K562 (cell line): ENCODE measurements around the gene ZNF319. TPM values are rescaled to one million over a fixed set of nuclear protein-coding genes. Genes with fewer than 3 reads are reported as not detected.

ENCODE experiments used
- ATAC-seq: fragments of 200-7000 bp; cut with Tn5 transposase; 3 replicates; pipeline ENCODE4 v1.9.1; 2020; ENCODE audit warnings: moderate library complexity
- BruUV-seq: library from RNA; stranded (reverse); fragments of 400-500 nt; replicated peaks from 2 replicates; lab custom pipeline; 2021; lab: Mats Ljungman, UMichigan
- CTCF ChIA-PET: fragments of 300-600 bp; formaldehyde crosslinking; extraction: SDS; loops from one replicate; lab custom pipeline; 2021; ENCODE audit warnings: low intra/inter-chr PET ratio; lab: Yijun Ruan, JAX
- POLR2A ChIA-PET: fragments of 300-600, 350-650 bp; sonication (Branson Sonifier 250); formaldehyde crosslinking; extraction: SDS; loops from one replicate; lab custom pipeline; 2021; ENCODE audit warnings: antibody characterized with exemption, inconsistent platforms; lab: Yijun Ruan, JAX
- DNase-seq, 4 experiments: peaks; one replicate each; pipeline versions ENCODE4 v3.0.0 to v3.0.0-alpha.2; 2011 to 2018; ENCODE audit warnings: low spot score in 3 of 4, mixed read lengths in 3 of 4; ENCODE audit errors: extremely low read depth in 1 of 4
- FAIRE-seq: peaks from 2 replicates; lab custom pipeline; 2011; peaks lifted over from hg19 to GRCh38; lab: Jason Lieb, UNC
- H2AFZ ChIP-seq: 2 replicates; pipeline ENCODE4 v1.6.0; 2011; ENCODE audit warnings: low read depth, low read length, control low read depth, inconsistent platforms
- H3K27ac ChIP-seq: fragments of 200-600 bp; 3 replicates; pipeline ENCODE4 v1.8.0; 2011; ENCODE audit warnings: low read depth, mild to moderate bottlenecking, control low read depth, inconsistent platforms, low read length, moderate library complexity, mixed read lengths; ENCODE audit errors: extremely low read depth
- H3K27me3 ChIP-seq, 2 experiments: fragments of 300-600 bp in 1 of 2; 2 replicates in 1 of 2; 3 replicates in 1 of 2; pipeline versions ENCODE4 v1.6.0 to v1.8.0; 2011; ENCODE audit warnings: inconsistent platforms in 2 of 2, low read length in 2 of 2, mild to moderate bottlenecking in 1 of 2, mixed read lengths in 1 of 2, moderate library complexity in 1 of 2; ENCODE audit not compliant: control insufficient read depth in 2 of 2, insufficient read depth in 2 of 2
- H3K36me3 ChIP-seq: fragments of 300-600 bp; 3 replicates; pipeline ENCODE4 v1.8.0; 2011; ENCODE audit warnings: mild to moderate bottlenecking, low read length, inconsistent platforms; ENCODE audit not compliant: control insufficient read depth, insufficient read depth
- H3K4me1 ChIP-seq, 2 experiments: fragments of 200-600 bp in 1 of 2; replicated peaks in 1 of 2; 2 replicates in 1 of 2; 3 replicates in 1 of 2; pipeline versions ENCODE4 v1.5.1 to v1.8.0; 2011; ENCODE audit warnings: inconsistent platforms in 2 of 2, low read length in 2 of 2, mild to moderate bottlenecking in 1 of 2, mixed read lengths in 1 of 2, moderate library complexity in 1 of 2; ENCODE audit not compliant: control insufficient read depth in 2 of 2, insufficient read depth in 2 of 2
- H3K4me2 ChIP-seq: 2 replicates; pipeline ENCODE4 v1.6.1; 2011; ENCODE audit warnings: low read length, control low read depth, inconsistent platforms, mixed read lengths; ENCODE audit not compliant: insufficient read depth
- H3K4me3 ChIP-seq: fragments of 200-600 bp; sonication (generic), shearing (Covaris generic); 2 replicates; pipeline ENCODE4 v1.5.1; 2016; ENCODE audit warnings: control low read depth, inconsistent platforms
- H3K79me2 ChIP-seq: fragments of 200-600 bp; 3 replicates; pipeline ENCODE4 v1.8.0; 2011; ENCODE audit warnings: low read length, inconsistent platforms; ENCODE audit not compliant: control insufficient read depth, insufficient read depth
- H3K9ac ChIP-seq, 2 experiments: 2 replicates each; pipeline versions ENCODE4 v1.6.0 to v1.6.1; 2011; ENCODE audit warnings: low read depth in 2 of 2, low read length in 2 of 2, control low read depth in 1 of 2, inconsistent platforms in 1 of 2, mild to moderate bottlenecking in 1 of 2, mixed read lengths in 1 of 2; ENCODE audit not compliant: insufficient read depth in 1 of 2
- H3K9me1 ChIP-seq: one replicate; pipeline ENCODE4 v1.6.0; 2011; ENCODE audit warnings: inconsistent platforms, mild to moderate bottlenecking, low read length, moderate library complexity; ENCODE audit not compliant: control insufficient read depth, insufficient read depth
- H3K9me3 ChIP-seq: replicated peaks from 2 replicates; pipeline ENCODE4 v1.5.1; 2011; ENCODE audit warnings: low read depth, low read length, inconsistent platforms; ENCODE audit not compliant: control insufficient read depth, insufficient read depth
- H4K20me1 ChIP-seq: replicated peaks from 2 replicates; pipeline ENCODE4 v1.6.1; 2011; ENCODE audit warnings: low read length, inconsistent platforms, mixed read lengths; ENCODE audit not compliant: control insufficient read depth, insufficient read depth
- SRF ChIP-seq, 2 experiments: fragments of 250-450, 450-650 bp in 1 of 2; sonication (Bioruptor Pico) in 1 of 2; sonication (generic) in 1 of 2; formaldehyde crosslinking; IDR thresholded peaks; 2 replicates each; pipeline versions ENCODE4 v1.5.0 to v1.5.1; 2020 to 2022; ENCODE audit warnings: mild to moderate bottlenecking in 1 of 2, missing genetic modification reagents in 1 of 2
- ZNF24 ChIP-seq: fragments of 450-650 bp; IDR thresholded peaks from 2 replicates; pipeline ENCODE4 v1.6.1; 2016
- ZNF253 ChIP-seq: fragments of 250-450 bp; sonication (Bioruptor Pico); conservative IDR thresholded peaks from 2 replicates; pipeline ENCODE4 v1.6.1; 2021; ENCODE audit warnings: mild to moderate bottlenecking
- ZNF316 ChIP-seq: fragments of 450-650 bp; IDR thresholded peaks from 2 replicates; pipeline ENCODE4 v1.6.1; 2016
- ZNF431 ChIP-seq: sonication (generic); formaldehyde crosslinking; IDR thresholded peaks from 2 replicates; pipeline ENCODE4 v1.8.0; 2022; ENCODE audit warnings: mild to moderate bottlenecking, missing genetic modification reagents
- WGBS: fragments of 100-300 bp; shearing (Covaris generic); methylation state at CpG from one replicate; pipeline ENCODE4 v1.1.6; 2016; ENCODE audit warnings: low coverage, mixed read lengths; ENCODE audit not compliant: insufficient coverage; ENCODE audit errors: missing lambda C conversion rate; 5-methylcytosine and 5-hydroxymethylcytosine counted together
- in situ Hi-C: fragments of 300-500 bp; cut with MboI; formaldehyde crosslinking; loops from 4 replicates; pipeline ENCODE4 v1.15.0; 2018; ENCODE audit warnings: inconsistent platforms, mixed read lengths
- intact Hi-C: fragments of 100-400 bp; cut with micrococcal nuclease; formaldehyde crosslinking; loops from 2 replicates; pipeline ENCODE4 v1.14.2; 2022
- polyA plus RNA-seq, 8 experiments: library from polyadenylated mRNA; depleted of rRNA in 4 of 8; stranded (reverse) in 5 of 8; unstranded in 3 of 8; fragments of >200 nt; fragmentation: Nextera tagmentation in 2 of 8; fragmentation: Illumina TruSeq in 1 of 8; extraction: Ambion mirVana in 2 of 8; extraction: Trizol in 1 of 8; gene quantifications; 2 replicates each; pipeline versions ENCODE4 v1.2.1 to v1.2.3, GENCODE V29; 2011 to 2014; ENCODE audit warnings: inconsistent platforms in 1 of 8, missing spikeins in 1 of 8
- total RNA-seq, 7 experiments: library from RNA; depleted of rRNA in 6 of 7; stranded (reverse); fragments of >200 nt in 6 of 7; fragmentation: Illumina TruSeq in 2 of 7; extraction: Trizol in 2 of 7; gene quantifications; 2 replicates each; pipeline versions ENCODE4 v1.2.1 to v1.2.3, GENCODE V29; 2011 to 2021; ENCODE audit warnings: low replicate concordance in 1 of 7
- TF ChIP-seq, protein P1 (sequence below): fragments of 450-650 bp; IDR thresholded peaks from 2 replicates; pipeline ENCODE4 v1.6.1; 2018; ENCODE audit not compliant: partially characterized antibody

The ZNF319 gene
- total and polyA plus RNA-seq, 9 of the 15 experiments (the other 6 are each of a cell fraction or from before 2014, with no cell fraction given), result 0.20 to 5.7 (median 1.4) TPM

DNA sequence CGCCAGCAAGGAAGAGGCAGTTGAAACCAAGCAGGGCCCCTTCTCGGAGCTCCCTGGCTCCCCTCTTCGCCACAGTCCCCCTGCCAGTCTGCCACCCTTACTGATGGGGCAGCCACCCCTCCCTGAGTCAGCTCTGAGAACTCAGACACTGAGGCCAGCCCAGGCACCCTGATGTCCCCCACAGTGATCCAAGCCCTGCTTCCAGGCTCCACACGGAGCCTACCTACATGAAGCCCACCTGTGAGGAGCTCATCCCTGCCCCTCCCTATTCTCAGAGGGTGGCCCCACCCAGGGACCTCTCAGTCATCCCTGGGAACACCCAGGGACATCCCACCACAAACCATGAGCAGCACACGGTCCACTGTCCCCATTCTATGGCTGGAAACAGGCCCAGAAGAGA is 38.4 kb downstream of the ZNF319 start:
- POLR2A ChIA-PET, result interaction anchor here (0.8 to 1.0 kb wide), 2 partner anchors 8 to 9 kb away, joined by 3 read pairs; partner anchors contain the start of gene CNGB1
- no peak overlapping the region for H3K9ac ChIP-seq
- no peak for FAIRE-seq
- H4K20me1 ChIP-seq, result no peaks in the 10 kb centered on the region
- no peak overlapping the region for H3K4me2 ChIP-seq
- no peak for ATAC-seq
- in situ Hi-C loops, result no loop called here
- H3K79me2 ChIP-seq, result no peaks in the 10 kb centered on the region
- H2AFZ ChIP-seq, result no peak overlapping the region
- no TSS peak for BruUV-seq
- no peak overlapping the region for H3K27ac ChIP-seq
- H3K4me1 ChIP-seq, result peaks cover 0 to 15% of the 10 kb centered on the region in 2 experiments; a peak in 3 of 5 replicates
- H3K9me1 ChIP-seq, result no peaks in the 10 kb centered on the region
- H3K9me3 ChIP-seq, result no peaks in the 10 kb centered on the region; the same call in 1 of the 2 replicates
- no peak for DNase-seq
- H3K27me3 ChIP-seq, result no peaks in the 10 kb centered on the region; a peak in 1 of 5 replicates
- intact Hi-C loops, result no loop called here
- no peak for TF ChIP-seq SRF (CRISPR knock-in tag; IDR thresholded peaks at IDR 0.05)
- no peak for TF ChIP-seq ZNF431 (CRISPR knock-in tag)
- TF ChIP-seq, all 486 proteins: peak for 0
- Histone ChIP-seq H3K36me3 (no peaks in the 10 kb centered on the region), H3K4me3 (no peak overlapping the region)
- 7% methylated on average over 5 of the region's 5 CpGs for WGBS
- CTCF ChIA-PET, result no interaction called here

DNA sequence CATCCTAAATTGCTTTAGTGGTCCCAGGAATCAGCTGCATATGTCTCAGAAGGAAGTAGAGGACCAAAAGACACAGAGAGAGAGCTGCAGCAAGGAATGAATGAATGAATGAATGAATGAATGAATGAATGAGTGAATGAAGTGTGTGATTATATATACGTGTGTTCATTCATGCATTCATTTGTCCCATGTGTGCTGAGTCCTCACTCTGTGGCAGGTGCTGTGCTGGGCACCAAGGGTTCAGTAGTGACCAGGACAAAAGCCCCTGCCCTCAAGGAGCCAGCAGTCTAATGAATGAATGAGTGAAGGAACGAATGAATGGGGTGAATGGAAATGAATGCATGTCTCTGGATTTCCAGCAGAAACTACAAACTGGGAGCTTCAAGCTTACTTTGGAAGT is 38.9 kb downstream of the ZNF319 start:
- H3K9ac ChIP-seq, result no peak overlapping the region
- H3K36me3 ChIP-seq, result no peaks in the 10 kb centered on the region
- TF ChIP-seq ZNF24 (peak; percentile 98), ZNF316 (0 out of 2 replicates have a peak, but pooled peaks have one; percentile 13), ZNF253 (CRISPR knock-in tag) (no peak)
- TF ChIP-seq, protein P1, sequence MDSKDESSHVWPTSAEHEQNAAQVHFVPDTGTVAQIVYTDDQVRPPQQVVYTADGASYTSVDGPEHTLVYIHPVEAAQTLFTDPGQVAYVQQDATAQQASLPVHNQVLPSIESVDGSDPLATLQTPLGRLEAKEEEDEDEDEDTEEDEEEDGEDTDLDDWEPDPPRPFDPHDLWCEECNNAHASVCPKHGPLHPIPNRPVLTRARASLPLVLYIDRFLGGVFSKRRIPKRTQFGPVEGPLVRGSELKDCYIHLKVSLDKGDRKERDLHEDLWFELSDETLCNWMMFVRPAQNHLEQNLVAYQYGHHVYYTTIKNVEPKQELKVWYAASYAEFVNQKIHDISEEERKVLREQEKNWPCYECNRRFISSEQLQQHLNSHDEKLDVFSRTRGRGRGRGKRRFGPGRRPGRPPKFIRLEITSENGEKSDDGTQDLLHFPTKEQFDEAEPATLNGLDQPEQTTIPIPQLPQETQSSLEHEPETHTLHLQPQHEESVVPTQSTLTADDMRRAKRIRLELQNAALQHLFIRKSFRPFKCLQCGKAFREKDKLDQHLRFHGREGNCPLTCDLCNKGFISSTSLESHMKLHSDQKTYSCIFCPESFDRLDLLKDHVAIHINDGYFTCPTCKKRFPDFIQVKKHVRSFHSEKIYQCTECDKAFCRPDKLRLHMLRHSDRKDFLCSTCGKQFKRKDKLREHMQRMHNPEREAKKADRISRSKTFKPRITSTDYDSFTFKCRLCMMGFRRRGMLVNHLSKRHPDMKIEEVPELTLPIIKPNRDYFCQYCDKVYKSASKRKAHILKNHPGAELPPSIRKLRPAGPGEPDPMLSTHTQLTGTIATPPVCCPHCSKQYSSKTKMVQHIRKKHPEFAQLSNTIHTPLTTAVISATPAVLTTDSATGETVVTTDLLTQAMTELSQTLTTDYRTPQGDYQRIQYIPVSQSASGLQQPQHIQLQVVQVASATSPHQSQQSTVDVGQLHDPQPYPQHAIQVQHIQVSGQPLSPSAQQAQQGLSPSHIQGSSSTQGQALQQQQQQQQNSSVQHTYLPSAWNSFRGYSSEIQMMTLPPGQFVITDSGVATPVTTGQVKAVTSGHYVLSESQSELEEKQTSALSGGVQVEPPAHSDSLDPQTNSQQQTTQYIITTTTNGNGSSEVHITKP, result no peak
- H3K9me1 ChIP-seq, result no peaks in the 10 kb centered on the region
- H3K4me3 ChIP-seq, result no peak overlapping the region
- in situ Hi-C loops, result no loop called here
- DNase-seq (no peak), ATAC-seq (no peak), FAIRE-seq (no peak)
- no peaks in the 10 kb centered on the region; a peak in 1 of 5 replicates for H3K27me3 ChIP-seq
- ChIA-PET CTCF (no interaction called here), POLR2A (interaction anchor here (0.6 to 1.0 kb wide), 3 partner anchors 9 to 596 kb away, joined by 3 read pairs; partner anchors contain the start of gene CNGB1)
- intact Hi-C loops, result no loop called here
- H3K9me3 ChIP-seq, result no peaks in the 10 kb centered on the region; the same call in 1 of the 2 replicates
- no peaks in the 10 kb centered on the region for H4K20me1 ChIP-seq
- H3K27ac ChIP-seq, result no peak overlapping the region
- H2AFZ ChIP-seq, result no peak overlapping the region
- peaks cover 0 to 13% of the 10 kb centered on the region in 2 experiments; a peak in 3 of 5 replicates for H3K4me1 ChIP-seq
- H3K79me2 ChIP-seq, result no peaks in the 10 kb centered on the region
- 4% methylated on average over 2 of the region's 2 CpGs for whole genome bisulfite sequencing
- no peak overlapping the region for H3K4me2 ChIP-seq
- BruUV-seq, result no TSS peak
